GM18861 (cell line): Measurements from ENCODE around the gene FEZF2.

ENCODE experiments used
- ATAC-seq: cut with Tn5 transposase; IDR thresholded peaks from one replicate; pipeline ENCODE4 v1.9.1; 2021; ENCODE audit not compliant: unreplicated experiment

Gene FEZF2

GRCh38 chr3:62332835-62333244, 40.5 kb downstream of the FEZF2 start:
- no peak for ATAC-seq

- no peak for ATAC-seq
Measured at GRCh38 chr3:62332017-62332416, 41.3 kb downstream of the FEZF2 start.

- ATAC-seq: no peak
Measured at GRCh38 chr3:62329971-62330370, 43.4 kb downstream of the FEZF2 start.

GRCh38 chr3:62325896-62326295, 47.5 kb downstream of the FEZF2 start:
- no peak for ATAC-seq

- no peak for ATAC-seq
Measured at GRCh38 chr3:62323241-62323640, 50.1 kb downstream of the FEZF2 start.
